CD4-positive, alpha-beta memory T cell (primary cell): ENCODE data around the gene SYTL3. TPM values are rescaled to one million over a fixed set of nuclear protein-coding genes. Genes with fewer than 3 reads are reported as not detected.
A peak's percentile ranks its signal among the peaks of the same experiment; 100 is the strongest.

Source experiments
- CTCF ChIA-PET: fragments of 350-600 bp; sonication (Branson Sonifier 250); formaldehyde crosslinking; loops from one replicate; lab custom pipeline; 2021; ENCODE audit warnings: inconsistent platforms; ENCODE audit not compliant: partially characterized antibody; lab: Charles Lee
- POLR2A ChIA-PET: fragments of 350-600 bp; sonication (Branson Sonifier 250); formaldehyde crosslinking; loops from one replicate; lab custom pipeline; 2021; ENCODE audit not compliant: partially characterized antibody; lab: Charles Lee
- DNase-seq, 5 donors: peaks; one replicate each; pipeline versions ENCODE4 v3.0.0 to v3.0.0-alpha.2; 2020 to 2022; ENCODE audit warnings: mixed read lengths in 1 of 5
- H3K27ac ChIP-seq: one replicate; pipeline ENCODE4 v1.7.0; 2013; ENCODE audit warnings: low read depth, low read length
- H3K27me3 ChIP-seq: 2 replicates; pipeline ENCODE4 v1.7.0; 2013; ENCODE audit warnings: mild to moderate bottlenecking, low read length, moderate library complexity; ENCODE audit not compliant: insufficient read depth
- H3K36me3 ChIP-seq: 2 replicates; pipeline ENCODE4 v1.7.0; 2013; ENCODE audit warnings: mild to moderate bottlenecking, low read length, moderate library complexity; ENCODE audit not compliant: insufficient read depth
- H3K4me1 ChIP-seq: 2 replicates; pipeline ENCODE4 v1.7.0; 2013; ENCODE audit warnings: mild to moderate bottlenecking, low read length, moderate library complexity; ENCODE audit not compliant: insufficient read depth
- H3K4me3 ChIP-seq, 2 donors: one replicate each; pipeline ENCODE4 v1.7.0; 2013; ENCODE audit warnings: low read length in 2 of 2, mild to moderate bottlenecking in 1 of 2
- H3K9me3 ChIP-seq, 2 donors: one replicate each; pipeline ENCODE4 v1.7.0; 2013; ENCODE audit warnings: low read length in 2 of 2, control low read depth in 1 of 2; ENCODE audit not compliant: control insufficient read depth in 1 of 2
- H3K27ac Mint-ChIP-seq, 7 donors: one replicate each; pipeline ENCODE4 v1.8.0; 2020 to 2021; ENCODE audit warnings: mixed read lengths in 7 of 7, mild to moderate bottlenecking in 6 of 7, inconsistent platforms in 3 of 7, moderate library complexity in 3 of 7
- H3K27me3 Mint-ChIP-seq, 2 donors: one replicate each; pipeline ENCODE4 v1.8.0; 2020 to 2021; ENCODE audit warnings: mixed read lengths in 2 of 2
- H3K36me3 Mint-ChIP-seq, 2 donors: one replicate each; pipeline ENCODE4 v1.8.0; 2020 to 2021; ENCODE audit warnings: mixed read lengths in 2 of 2, inconsistent platforms in 1 of 2, mild to moderate bottlenecking in 1 of 2
- H3K4me1 Mint-ChIP-seq, 4 donors: one replicate each; pipeline ENCODE4 v1.8.0; 2020 to 2021; ENCODE audit warnings: mixed read lengths in 4 of 4, mild to moderate bottlenecking in 1 of 4
- H3K4me3 Mint-ChIP-seq, 8 donors: one replicate each; pipeline ENCODE4 v1.8.0; 2020 to 2021; ENCODE audit warnings: mixed read lengths in 8 of 8, mild to moderate bottlenecking in 7 of 8, moderate library complexity in 6 of 8, inconsistent platforms in 3 of 8
- H3K9me3 Mint-ChIP-seq, 8 donors: one replicate each; pipeline ENCODE4 v1.8.0; 2020 to 2021; ENCODE audit warnings: mixed read lengths in 8 of 8, mild to moderate bottlenecking in 5 of 8, inconsistent platforms in 3 of 8, moderate library complexity in 1 of 8
- intact Hi-C: fragments of 100-400 bp; cut with micrococcal nuclease; formaldehyde crosslinking; loops from one replicate; pipeline ENCODE4 v1.15.1; 2023
- polyA plus RNA-seq, 2 donors: library from polyadenylated mRNA; unstranded; fragments of 300-500 nt; fragmentation: Illumina TruSeq; gene quantifications; one replicate each; pipeline ENCODE4 v1.2.3, GENCODE V29; 2021
- total RNA-seq, 2 experiments: library from RNA; stranded (reverse); gene quantifications; one replicate each; pipeline ENCODE4 v1.2.3, GENCODE V29; 2021

The SYTL3 gene
- total and polyA plus RNA-seq, 4 experiments from 2014 or later, result 11.9 to 24.3 (median 17.8) TPM

GRCh38 chr6:158737082-158737709, 87.3 kb downstream of the SYTL3 start:
- ChIA-PET POLR2A (no interaction called here), CTCF (interaction anchor here (1.3 to 1.5 kb wide), 2 partner anchors 34 to 57 kb away, joined by 4 read pairs; no protein-coding TSS in a partner anchor)
- H3K9me3 Mint-ChIP-seq, result peaks cover 3 to 26% (median 17%) of the 10 kb centered on the region in 8 donors
- Histone ChIP-seq H3K36me3 (peaks cover under 1% of the 10 kb centered on the region), H3K4me3 (no peak overlapping the region), H3K4me1 (no peaks in the 10 kb centered on the region), H3K27ac (no peak overlapping the region), H3K27me3 (no peaks in the 10 kb centered on the region), H3K9me3 (no peaks in the 10 kb centered on the region)
- peak overlapping the region in 1 of 7 donors; percentile 30 for H3K27ac Mint-ChIP-seq
- no peaks in the 10 kb centered on the region for H3K27me3 Mint-ChIP-seq
- no peak for DNase-seq
- no peak overlapping the region for H3K4me3 Mint-ChIP-seq
- H3K4me1 Mint-ChIP-seq, result peaks cover 2 to 7% (median 4%) of the 10 kb centered on the region in 4 donors
- intact Hi-C loops, result no loop called here
- peaks cover 65 to 74% of the 10 kb centered on the region in 2 donors for H3K36me3 Mint-ChIP-seq

- H3K9me3 Mint-ChIP-seq, result peaks cover 3 to 22% (median 17%) of the 10 kb centered on the region in 8 donors
- no peak for DNase-seq
- Histone ChIP-seq H3K4me3 (no peak overlapping the region), H3K27me3 (no peaks in the 10 kb centered on the region), H3K36me3 (no peaks in the 10 kb centered on the region), H3K9me3 (no peaks in the 10 kb centered on the region), H3K4me1 (no peaks in the 10 kb centered on the region), H3K27ac (no peak overlapping the region)
- ChIA-PET CTCF (interaction anchor here (0.6 to 1.5 kb wide), 5 partner anchors 10 to 236 kb away, joined by 3 to 4 read pairs (median 4); no protein-coding TSS in a partner anchor), POLR2A (interaction anchor here (1.3 kb wide), 1 partner anchor 17 kb away, joined by 3 read pairs; no protein-coding TSS in a partner anchor)
- H3K27ac Mint-ChIP-seq, result peak overlapping the region in 4 of 7 donors; percentile 13 to 60 (median 22)
- intact Hi-C loops, result no loop called here
- H3K27me3 Mint-ChIP-seq, result no peaks in the 10 kb centered on the region
- H3K4me1 Mint-ChIP-seq, result peaks cover 0 to 7% (median 2%) of the 10 kb centered on the region in 4 donors
- H3K4me3 Mint-ChIP-seq, result no peak overlapping the region
- H3K36me3 Mint-ChIP-seq, result peaks cover 62 to 71% of the 10 kb centered on the region in 2 donors
These were observed 88.1 kb downstream of the SYTL3 start for GRCh38 chr6:158737710-158738615.

- Histone ChIP-seq H3K4me1 (no peaks in the 10 kb centered on the region), H3K9me3 (no peaks in the 10 kb centered on the region), H3K4me3 (no peak overlapping the region), H3K36me3 (no peaks in the 10 kb centered on the region), H3K27ac (no peak overlapping the region), H3K27me3 (no peaks in the 10 kb centered on the region)
- H3K4me1 Mint-ChIP-seq, result peaks cover 0 to 9% (median under 1%) of the 10 kb centered on the region in 4 donors
- peak overlapping the region in 1 of 7 donors; percentile 11 for H3K27ac Mint-ChIP-seq
- H3K36me3 Mint-ChIP-seq, result peaks cover 64 to 70% of the 10 kb centered on the region in 2 donors
- H3K9me3 Mint-ChIP-seq, result peaks cover 3 to 17% (median 13%) of the 10 kb centered on the region in 8 donors
- CTCF ChIA-PET, result interaction anchor here (1.2 kb wide), 1 partner anchor 35 kb away, joined by 4 read pairs; no protein-coding TSS in a partner anchor
- no peaks in the 10 kb centered on the region for H3K27me3 Mint-ChIP-seq
- no peak for DNase-seq
- no peak overlapping the region for H3K4me3 Mint-ChIP-seq
- POLR2A ChIA-PET, result no interaction called here
- intact Hi-C loops, result no loop called here
These were observed 89.8 kb downstream of the SYTL3 start for GRCh38 chr6:158739673-158740072.

- CTCF ChIA-PET, result interaction anchor here (1.1 to 1.3 kb wide), 2 partner anchors 50 to 60 kb away, joined by 4 to 5 read pairs; no protein-coding TSS in a partner anchor
- H3K27me3 Mint-ChIP-seq, result no peaks in the 10 kb centered on the region
- peaks cover 4% of the 10 kb centered on the region for H3K36me3 ChIP-seq
- POLR2A ChIA-PET, result no interaction called here
- peaks cover 0 to 7% (median under 1%) of the 10 kb centered on the region in 4 donors for H3K4me1 Mint-ChIP-seq
- H3K27ac ChIP-seq, result no peak overlapping the region
- peaks cover 51 to 58% of the 10 kb centered on the region in 2 donors for H3K36me3 Mint-ChIP-seq
- no peak for DNase-seq
- H3K4me3 ChIP-seq, result no peak overlapping the region
- no peak overlapping the region for H3K4me3 Mint-ChIP-seq
- intact Hi-C loops, result no loop called here
- no peaks in the 10 kb centered on the region for H3K9me3 ChIP-seq
- H3K4me1 ChIP-seq, result no peaks in the 10 kb centered on the region
- peak overlapping the region in 1 of 7 donors; percentile 43 for H3K27ac Mint-ChIP-seq
- no peaks in the 10 kb centered on the region for H3K27me3 ChIP-seq
- peaks cover 3 to 16% (median 12%) of the 10 kb centered on the region in 8 donors for H3K9me3 Mint-ChIP-seq
These were observed 93.3 kb downstream of the SYTL3 start for GRCh38 chr6:158743033-158743651.

GRCh38 chr6:158744986-158745430, 95.2 kb downstream of the SYTL3 start:
- DNase-seq, result no peak
- H3K36me3 ChIP-seq, result peaks cover 4% of the 10 kb centered on the region
- Mint-ChIP-seq H3K27me3 (no peaks in the 10 kb centered on the region), H3K9me3 (peaks cover 0 to 1% (median 0%) of the 10 kb centered on the region in 8 donors), H3K4me1 (peaks cover 0 to 2% (median under 1%) of the 10 kb centered on the region in 4 donors), H3K36me3 (peaks cover 38 to 53% of the 10 kb centered on the region in 2 donors), H3K4me3 (no peak overlapping the region), H3K27ac (peak overlapping the region in 1 of 7 donors; percentile 51)
- POLR2A ChIA-PET, result no interaction called here
- CTCF ChIA-PET, result interaction anchor here (1.4 to 1.5 kb wide), 2 partner anchors 85 to 229 kb away, joined by 3 to 4 read pairs; no protein-coding TSS in a partner anchor
- H3K27ac ChIP-seq, result no peak overlapping the region
- H3K27me3 ChIP-seq, result no peaks in the 10 kb centered on the region
- intact Hi-C loops, result no loop called here
- H3K4me1 ChIP-seq, result no peaks in the 10 kb centered on the region
- H3K4me3 ChIP-seq, result no peak overlapping the region
- H3K9me3 ChIP-seq, result no peaks in the 10 kb centered on the region

- H3K4me3 Mint-ChIP-seq, result no peak overlapping the region
- H3K27me3 ChIP-seq, result no peaks in the 10 kb centered on the region
- ChIA-PET CTCF (no interaction called here), POLR2A (no interaction called here)
- H3K4me3 ChIP-seq, result no peak overlapping the region
- no peak overlapping the region for H3K27ac ChIP-seq
- H3K9me3 Mint-ChIP-seq, result no peaks in the 10 kb centered on the region
- H3K4me1 Mint-ChIP-seq, result no peaks in the 10 kb centered on the region
- H3K36me3 Mint-ChIP-seq, result peaks cover 19 to 47% of the 10 kb centered on the region in 2 donors
- H3K36me3 ChIP-seq, result peaks cover 14% of the 10 kb centered on the region
- DNase-seq, result no peak
- intact Hi-C loops, result no loop called here
- H3K27me3 Mint-ChIP-seq, result no peaks in the 10 kb centered on the region
- H3K4me1 ChIP-seq, result no peaks in the 10 kb centered on the region
- peak overlapping the region in 3 of 7 donors; percentile 6 to 79 (median 57) for H3K27ac Mint-ChIP-seq
- no peaks in the 10 kb centered on the region for H3K9me3 ChIP-seq
These were observed 101.4 kb downstream of the SYTL3 start for GRCh38 chr6:158751224-158751623.
